HG03103 (cell line): ENCODE measurements around the gene RTN4RL1.
"Not testable (repeated sequence)": the region's sequence is repeated elsewhere in the genome, so short reads cannot be mapped to it uniquely, and the experiment has no call there.

ENCODE experiments used
- ATAC-seq: cut with Tn5 transposase; IDR thresholded peaks from one replicate; pipeline ENCODE4 v1.9.1; 2021; ENCODE audit warnings: low read depth; ENCODE audit not compliant: unreplicated experiment

Gene RTN4RL1

DNA sequence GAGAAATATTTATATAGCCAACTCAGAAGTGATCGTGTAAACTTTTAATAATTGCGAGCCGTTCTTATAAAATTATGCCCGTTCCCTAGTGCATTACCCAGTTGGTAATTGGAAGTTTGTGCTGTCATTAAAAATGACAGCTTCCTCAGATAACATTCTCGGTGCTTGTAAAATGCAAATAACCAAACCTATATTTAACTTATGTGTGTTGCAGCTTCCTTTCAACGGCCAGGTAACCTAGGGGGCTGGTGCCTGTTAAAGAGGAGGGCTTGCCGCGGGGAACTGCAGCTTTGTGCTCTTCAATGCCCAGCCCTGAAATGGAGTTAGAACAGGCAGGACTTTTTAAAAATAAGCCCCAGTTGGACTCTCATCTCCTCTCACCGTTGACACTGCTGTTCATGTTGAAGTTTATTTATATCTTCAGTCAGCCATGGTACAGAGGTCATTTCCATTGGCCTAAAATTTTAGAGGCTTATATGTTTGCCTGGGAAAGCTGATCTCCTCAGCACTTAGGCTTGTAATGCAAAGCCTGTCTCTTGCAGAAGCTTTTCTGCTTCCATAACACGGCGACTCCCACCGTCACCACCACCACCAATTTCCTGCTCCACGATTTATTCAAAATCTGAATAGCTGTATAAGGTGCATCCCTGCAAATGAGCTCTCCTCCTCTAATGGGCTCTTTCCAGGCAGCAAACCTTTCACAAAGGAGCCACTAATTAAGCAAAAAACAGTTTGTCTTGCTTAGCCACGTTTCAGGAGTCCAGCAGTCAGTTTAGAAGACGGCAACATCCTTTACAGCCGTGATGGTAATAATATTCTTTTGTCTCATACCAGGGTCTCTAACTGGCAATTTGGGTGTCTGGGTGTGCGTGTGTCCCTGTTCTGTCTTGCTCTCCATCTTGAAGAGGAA, 120.6 kb downstream of the RTN4RL1 start:
- ATAC-seq, result no peak

DNA sequence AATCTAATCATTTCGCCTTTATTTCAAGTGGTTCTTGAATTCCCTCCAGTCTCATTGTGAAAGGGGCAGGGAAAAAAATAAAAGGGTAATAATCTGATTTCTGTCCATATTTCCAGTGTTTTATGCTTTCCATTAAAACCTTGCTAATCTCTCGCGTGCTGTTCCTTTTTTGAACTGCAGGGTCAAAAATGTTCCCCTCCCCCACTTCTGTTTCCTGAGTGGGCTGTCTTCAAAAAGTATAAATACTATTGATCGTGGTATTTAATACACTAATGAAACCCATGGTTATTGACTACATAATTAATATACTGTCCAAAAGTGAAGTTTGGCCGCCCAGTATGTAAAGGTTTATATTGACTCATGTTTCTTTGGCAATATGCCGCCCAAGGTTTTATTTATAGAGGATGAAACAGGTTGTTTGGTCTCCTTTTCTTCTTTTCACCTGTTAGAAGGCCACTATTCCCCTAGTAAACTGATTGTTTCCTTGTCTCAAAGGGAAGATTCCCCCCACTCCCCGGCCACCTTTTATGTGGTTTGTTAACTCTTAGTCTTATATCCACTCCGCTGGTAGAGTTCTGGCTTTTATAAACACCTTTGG, 125.6 kb downstream of the RTN4RL1 start:
- ATAC-seq, result no peak

DNA sequence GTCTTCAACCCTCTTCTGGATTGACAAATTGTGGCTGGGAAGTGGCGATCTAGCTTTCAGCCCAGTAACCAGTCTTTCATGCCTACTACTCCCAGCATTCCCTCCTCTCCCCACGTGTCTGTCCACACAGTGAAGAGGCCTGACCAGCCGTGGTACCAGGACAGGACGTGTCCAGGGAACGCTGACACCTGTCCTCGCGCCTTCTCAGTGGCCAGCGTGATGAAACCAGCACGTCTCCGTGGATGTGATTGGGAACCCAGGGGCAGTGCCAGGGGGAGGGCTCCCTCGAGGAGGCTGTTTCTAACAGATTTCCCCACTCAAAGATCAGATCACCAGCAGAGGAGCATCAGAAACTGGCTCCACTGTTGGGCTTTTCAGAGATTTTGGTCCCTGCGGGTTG, 126.3 kb downstream of the RTN4RL1 start:
- ATAC-seq, result no peak

DNA sequence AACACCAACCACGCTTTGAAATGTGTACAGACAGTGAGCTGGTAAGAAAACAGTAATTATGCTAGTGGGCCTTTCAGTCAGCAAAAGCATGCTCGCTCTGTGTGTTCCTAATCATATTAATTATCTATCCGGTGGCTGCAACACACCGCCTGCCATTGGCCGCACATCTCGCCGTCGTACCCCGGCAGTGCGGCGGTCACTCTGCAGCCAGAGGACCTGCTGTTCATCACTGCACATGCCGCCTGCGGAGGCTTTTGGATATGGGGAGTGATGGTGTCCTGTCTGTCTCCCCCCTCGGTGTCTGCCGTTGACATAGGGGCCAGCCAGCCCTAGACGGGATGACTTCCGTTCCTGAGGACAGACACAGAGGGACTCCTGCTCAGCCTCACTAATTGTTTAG, 126.8 kb downstream of the RTN4RL1 start:
- ATAC-seq, result no peak

DNA sequence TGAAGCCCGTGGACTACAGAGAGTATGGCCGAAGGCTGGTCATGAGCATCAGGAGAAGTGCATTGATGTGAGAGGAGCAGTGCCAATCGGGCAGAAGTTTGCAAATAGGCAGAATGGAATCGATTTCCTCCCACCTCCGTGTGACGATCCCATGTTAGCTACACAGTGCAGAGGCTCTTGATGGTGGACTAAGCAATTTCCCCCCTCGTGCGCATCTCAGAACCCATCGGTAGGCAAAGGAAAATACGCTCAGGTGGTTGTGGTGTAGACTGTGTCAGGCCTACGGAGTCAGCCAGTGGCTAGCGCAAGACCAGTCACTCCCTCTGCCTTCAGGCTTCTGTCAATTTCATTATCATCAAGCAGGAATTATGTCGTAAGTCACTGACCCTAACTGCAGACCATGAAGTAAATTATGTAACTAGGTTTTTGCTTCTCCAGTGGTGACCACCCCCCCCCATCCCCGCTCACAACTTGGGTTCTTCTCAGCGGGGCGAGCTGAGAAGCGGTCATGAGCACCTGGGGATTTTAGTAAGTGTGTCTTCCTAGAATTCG, 128.0 kb downstream of the RTN4RL1 start:
- ATAC-seq, result no peak

GRCh38 chr17:1896243-1897104, 128.7 kb downstream of the RTN4RL1 start:
- no peak for ATAC-seq

GRCh38 chr17:1895479-1895878, 129.7 kb downstream of the RTN4RL1 start:
- not testable (repeated sequence) for ATAC-seq

GRCh38 chr17:1894753-1895339, 130.3 kb downstream of the RTN4RL1 start:
- no peak for ATAC-seq

DNA sequence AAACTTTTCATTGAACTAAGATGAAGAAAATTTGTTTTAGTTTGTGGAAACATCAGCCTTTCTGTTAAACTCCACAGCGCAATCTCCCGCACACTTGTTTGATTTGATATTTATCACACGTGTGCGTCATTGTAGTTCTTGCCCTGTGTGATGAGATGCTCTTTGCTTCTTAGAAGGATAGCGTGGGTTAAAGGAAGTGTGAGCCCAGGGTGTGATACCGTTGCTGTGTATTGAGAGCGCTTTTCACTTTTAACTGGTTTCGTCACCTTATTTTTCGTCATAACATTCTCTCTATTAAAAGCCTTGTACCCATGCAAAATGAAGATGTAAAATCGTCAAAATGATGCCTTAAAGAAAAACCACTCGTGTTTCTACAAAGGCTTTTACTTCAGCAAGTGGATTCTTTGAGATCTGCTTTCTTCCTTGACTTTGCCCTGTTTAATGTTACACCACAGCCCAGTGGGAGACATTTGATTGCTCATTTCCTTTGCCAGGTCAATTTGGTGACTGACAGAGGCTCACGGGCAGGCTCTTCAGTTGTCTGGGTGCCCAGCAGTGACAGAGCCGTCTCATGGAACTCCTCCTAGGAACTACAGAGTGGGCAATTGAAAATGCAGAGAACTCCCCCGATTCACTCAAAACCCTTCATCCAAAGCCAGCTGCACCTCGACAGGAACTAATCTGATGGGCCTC, 134.2 kb downstream of the RTN4RL1 start:
- no peak for ATAC-seq

GRCh38 chr17:1888741-1889140, 136.4 kb downstream of the RTN4RL1 start:
- ATAC-seq, result no peak
